ENCODE measurements around the gene PTPRG. TPM values are rescaled to one million over a fixed set of nuclear protein-coding genes. Genes with fewer than 3 reads are reported as not detected.

Gene PTPRG
- total RNA-seq, 1 donor from 2014 or later, result 77.2 TPM

GRCh38 chr3:61776390-61776789 lies 215.0 kb downstream of the PTPRG start:
- Mint-ChIP-seq H3K4me1 (ENCODE audit: unreplicated experiment) (peaks cover 35% of the 10 kb centered on the region), H3K27ac (no peak overlapping the region), H3K36me3 (no peaks in the 10 kb centered on the region), H3K4me3 (no peak overlapping the region), H3K9me3 (no peaks in the 10 kb centered on the region), H3K27me3 (no peaks in the 10 kb centered on the region)
- no peak for DNase-seq (ENCODE audit: extremely low spot score, unreplicated experiment)
- TF ChIP-seq CTCF (conservative IDR thresholded peaks at IDR 0.05), result no peak

- Mint-ChIP-seq H3K4me1 (ENCODE audit: unreplicated experiment) (peaks cover 35% of the 10 kb centered on the region), H3K9me3 (no peaks in the 10 kb centered on the region), H3K36me3 (peaks cover 3% of the 10 kb centered on the region), H3K27me3 (no peaks in the 10 kb centered on the region), H3K27ac (no peak overlapping the region), H3K4me3 (no peak overlapping the region)
- TF ChIP-seq CTCF (conservative IDR thresholded peaks at IDR 0.05), result no peak
- DNase-seq (ENCODE audit: extremely low spot score, unreplicated experiment), result no peak
These were observed 216.1 kb downstream of the PTPRG start for GRCh38 chr3:61777483-61777882.

GRCh38 chr3:61778095-61778494 lies 216.7 kb downstream of the PTPRG start:
- H3K27ac Mint-ChIP-seq, result no peak overlapping the region
- no peak overlapping the region for H3K4me3 Mint-ChIP-seq
- peaks cover 5% of the 10 kb centered on the region for H3K36me3 Mint-ChIP-seq
- no peak for DNase-seq (ENCODE audit: extremely low spot score, unreplicated experiment)
- no peaks in the 10 kb centered on the region for H3K9me3 Mint-ChIP-seq
- H3K4me1 Mint-ChIP-seq (ENCODE audit: unreplicated experiment), result peaks cover 35% of the 10 kb centered on the region
- H3K27me3 Mint-ChIP-seq, result no peaks in the 10 kb centered on the region
- TF ChIP-seq CTCF (conservative IDR thresholded peaks at IDR 0.05), result peak; percentile 28

DNA sequence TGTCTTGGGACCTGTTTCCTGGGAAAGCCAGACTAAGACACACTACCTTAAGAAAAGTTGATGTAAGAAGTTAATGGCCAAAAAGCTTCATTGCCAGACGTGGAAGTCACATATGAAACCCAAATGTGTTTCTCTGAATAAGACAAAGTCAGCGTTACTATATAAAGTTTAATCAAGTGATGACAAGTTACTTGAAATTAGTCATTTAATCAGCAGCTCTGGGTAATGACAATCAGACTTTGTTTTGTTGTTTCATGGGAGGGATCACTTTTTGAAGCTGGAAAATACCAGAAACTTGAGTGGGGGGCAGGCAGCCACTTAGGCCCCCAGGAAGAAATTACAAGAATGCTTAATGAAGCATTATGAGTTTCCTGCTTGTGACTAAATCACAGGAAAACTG lies 218.6 kb downstream of the PTPRG start:
- Mint-ChIP-seq H3K27me3 (no peaks in the 10 kb centered on the region), H3K9me3 (peaks cover 5% of the 10 kb centered on the region), H3K4me1 (ENCODE audit: unreplicated experiment) (peaks cover 37% of the 10 kb centered on the region), H3K27ac (no peak overlapping the region), H3K36me3 (peaks cover 18% of the 10 kb centered on the region), H3K4me3 (no peak overlapping the region)
- no peak for DNase-seq (ENCODE audit: extremely low spot score, unreplicated experiment)
- no peak for TF ChIP-seq CTCF (conservative IDR thresholded peaks at IDR 0.05)

- no peak for DNase-seq (ENCODE audit: extremely low spot score, unreplicated experiment)
- Mint-ChIP-seq H3K27ac (no peak overlapping the region), H3K4me3 (no peak overlapping the region), H3K4me1 (ENCODE audit: unreplicated experiment) (peaks cover 37% of the 10 kb centered on the region), H3K36me3 (peaks cover 18% of the 10 kb centered on the region), H3K9me3 (peaks cover 5% of the 10 kb centered on the region), H3K27me3 (no peaks in the 10 kb centered on the region)
- no peak for TF ChIP-seq CTCF (conservative IDR thresholded peaks at IDR 0.05)
These were observed 219.3 kb downstream of the PTPRG start for GRCh38 chr3:61780455-61781228.

Measured in type B pancreatic cell (in vitro differentiated cells).